H1 (cell line): ENCODE data around the gene CNTN3.

ENCODE experiments used
- BACH1 ChIP-seq: IDR thresholded peaks from 2 replicates; pipeline ENCODE4 v1.6.1; 2012; ENCODE audit warnings: low read length, improper control_type of control experiment
- EZH2 ChIP-seq: fragments of 200-600 bp; sonication (generic); IDR thresholded peaks from 2 replicates; pipeline ENCODE4 v1.7.1; 2012; ENCODE audit warnings: low read depth, mild to moderate bottlenecking, moderate library complexity, low read length, inconsistent platforms; ENCODE audit not compliant: severe bottlenecking
- GTF2F1 ChIP-seq: IDR thresholded peaks from 2 replicates; pipeline ENCODE4 v1.6.1; 2012; ENCODE audit warnings: low read depth, low read length, improper control_type of control experiment, borderline replicate concordance
- POLR2A ChIP-seq, 2 experiments: IDR thresholded peaks; 1 replicate in 1 of 2; 2 replicates in 1 of 2; pipeline ENCODE4 v1.6.1; 2011; ENCODE audit warnings: low read depth in 2 of 2, low read length in 2 of 2, mild to moderate bottlenecking in 2 of 2; ENCODE audit errors: control extremely low read depth in 1 of 2
- POLR2AphosphoS5 ChIP-seq: IDR thresholded peaks from 2 replicates; pipeline ENCODE4 v1.6.1; 2011; ENCODE audit warnings: low read depth, low read length
- RAD21 ChIP-seq, 2 experiments: IDR thresholded peaks in 1 of 2; conservative IDR thresholded peaks in 1 of 2; 2 replicates each; pipeline ENCODE4 v1.6.1; 2011; ENCODE audit warnings: low read depth in 2 of 2, low read length in 2 of 2, improper control_type of control experiment in 1 of 2, inconsistent platforms in 1 of 2, mild to moderate bottlenecking in 1 of 2, moderate library complexity in 1 of 2
- RFX5 ChIP-seq: IDR thresholded peaks from 2 replicates; pipeline ENCODE4 v1.6.1; 2011; ENCODE audit warnings: low read depth, low read length, improper control_type of control experiment, borderline replicate concordance
- TAF1 ChIP-seq: IDR thresholded peaks from 2 replicates; pipeline ENCODE4 v1.6.1; 2011; ENCODE audit warnings: mild to moderate bottlenecking, low read depth, low read length
- TBP ChIP-seq: IDR thresholded peaks from 2 replicates; pipeline ENCODE4 v1.6.1; 2011; ENCODE audit warnings: low read depth, low read length, improper control_type of control experiment
- TF ChIP-seq, protein P1 (sequence below): IDR thresholded peaks from 2 replicates; pipeline ENCODE4 v1.6.1; 2011; ENCODE audit warnings: low read length, improper control_type of control experiment
- TF ChIP-seq, protein P2 (sequence below), 3 experiments: IDR thresholded peaks; 1 replicate in 2 of 3; 2 replicates in 1 of 3; pipeline versions ENCODE4 v1.5.1 to v1.6.1; 2011; ENCODE audit warnings: low read length in 3 of 3, mild to moderate bottlenecking in 3 of 3, inconsistent platforms in 2 of 3, low read depth in 1 of 3, moderate library complexity in 1 of 3; ENCODE audit not compliant: insufficient read depth in 1 of 3; ENCODE audit errors: control extremely low read depth in 1 of 3

DNA sequence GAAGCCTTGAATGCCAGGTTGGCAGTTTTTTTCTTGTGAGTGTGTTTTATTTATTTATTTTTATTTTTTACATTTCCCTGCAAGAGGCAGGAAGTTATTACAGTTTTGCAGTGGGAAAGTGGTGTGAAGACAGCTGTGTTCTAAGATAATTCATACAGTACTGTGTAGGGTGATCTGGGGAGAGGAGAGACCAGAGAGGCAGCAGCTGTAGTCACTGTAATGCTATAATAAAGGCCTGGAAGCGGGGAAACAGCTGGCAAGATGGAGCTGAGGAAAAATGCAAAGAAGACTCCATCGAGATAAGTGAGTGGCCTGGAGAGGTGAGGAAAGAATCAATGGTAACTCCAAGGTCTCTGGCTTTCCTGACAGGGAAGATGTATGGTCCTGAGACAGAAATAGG, 23.1 kb downstream of the CNTN3 start:
- TF ChIP-seq EZH2 = no peak
- no peak for TF ChIP-seq TBP
- no peak for TF ChIP-seq TAF1
- TF ChIP-seq, protein P1, sequence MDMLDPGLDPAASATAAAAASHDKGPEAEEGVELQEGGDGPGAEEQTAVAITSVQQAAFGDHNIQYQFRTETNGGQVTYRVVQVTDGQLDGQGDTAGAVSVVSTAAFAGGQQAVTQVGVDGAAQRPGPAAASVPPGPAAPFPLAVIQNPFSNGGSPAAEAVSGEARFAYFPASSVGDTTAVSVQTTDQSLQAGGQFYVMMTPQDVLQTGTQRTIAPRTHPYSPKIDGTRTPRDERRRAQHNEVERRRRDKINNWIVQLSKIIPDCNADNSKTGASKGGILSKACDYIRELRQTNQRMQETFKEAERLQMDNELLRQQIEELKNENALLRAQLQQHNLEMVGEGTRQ = no peak
- TF ChIP-seq RFX5 = no peak
- no peak for TF ChIP-seq GTF2F1
- TF ChIP-seq, protein P2, sequence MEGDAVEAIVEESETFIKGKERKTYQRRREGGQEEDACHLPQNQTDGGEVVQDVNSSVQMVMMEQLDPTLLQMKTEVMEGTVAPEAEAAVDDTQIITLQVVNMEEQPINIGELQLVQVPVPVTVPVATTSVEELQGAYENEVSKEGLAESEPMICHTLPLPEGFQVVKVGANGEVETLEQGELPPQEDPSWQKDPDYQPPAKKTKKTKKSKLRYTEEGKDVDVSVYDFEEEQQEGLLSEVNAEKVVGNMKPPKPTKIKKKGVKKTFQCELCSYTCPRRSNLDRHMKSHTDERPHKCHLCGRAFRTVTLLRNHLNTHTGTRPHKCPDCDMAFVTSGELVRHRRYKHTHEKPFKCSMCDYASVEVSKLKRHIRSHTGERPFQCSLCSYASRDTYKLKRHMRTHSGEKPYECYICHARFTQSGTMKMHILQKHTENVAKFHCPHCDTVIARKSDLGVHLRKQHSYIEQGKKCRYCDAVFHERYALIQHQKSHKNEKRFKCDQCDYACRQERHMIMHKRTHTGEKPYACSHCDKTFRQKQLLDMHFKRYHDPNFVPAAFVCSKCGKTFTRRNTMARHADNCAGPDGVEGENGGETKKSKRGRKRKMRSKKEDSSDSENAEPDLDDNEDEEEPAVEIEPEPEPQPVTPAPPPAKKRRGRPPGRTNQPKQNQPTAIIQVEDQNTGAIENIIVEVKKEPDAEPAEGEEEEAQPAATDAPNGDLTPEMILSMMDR (IDR thresholded peaks at IDR 0.05; ENCODE audit: control extremely low read depth in 1 of 3, insufficient read depth in 1 of 3, low read depth in 1 of 3, low read length in 3 of 3) = no peak
- no peak for TF ChIP-seq POLR2AphosphoS5
- no peak for TF ChIP-seq BACH1
- no peak for TF ChIP-seq RAD21 (IDR thresholded peaks at IDR 0.05 in 1 of 2, conservative IDR thresholded peaks at IDR 0.05 in 1 of 2; ENCODE audit: low read depth in 2 of 2, low read length in 2 of 2)
- TF ChIP-seq POLR2A (IDR thresholded peaks at IDR 0.05; ENCODE audit: control extremely low read depth in 1 of 2, low read depth in 2 of 2, low read length in 2 of 2) = no peak
